Body of pancreas (tissue), 4 donors: ENCODE results near the gene GTF2H1. TPM values are rescaled to one million over a fixed set of nuclear protein-coding genes. Genes with fewer than 3 reads are reported as not detected.

Experiments used
- ATAC-seq: fragments of 150-250 bp; one replicate; pipeline ENCODE4 v1.9.1; 2016
- DNase-seq, 4 donors: peaks; one replicate each; pipeline ENCODE4 v3.0.0-alpha.2; 2019
- H3K27ac ChIP-seq, 4 donors: fragments of 200-600 bp; sonication (generic); 1 replicate in 3 of 4; 2 replicates in 1 of 4; pipeline versions ENCODE4 v1.5.1 to v1.6.1; 2016 to 2019; ENCODE audit warnings: mild to moderate bottlenecking in 1 of 4, mixed read lengths in 1 of 4, moderate library complexity in 1 of 4
- H3K27me3 ChIP-seq, 2 donors: fragments of 200-600 bp; sonication (generic); one replicate each; pipeline ENCODE4 v1.6.0; 2016; ENCODE audit warnings: mild to moderate bottlenecking in 1 of 2
- H3K36me3 ChIP-seq, 2 donors: fragments of 200-600 bp; sonication (generic); replicated peaks in 1 of 2; 2 replicates each; pipeline ENCODE4 v1.5.1; 2016; ENCODE audit warnings: low read depth in 2 of 2; ENCODE audit not compliant: insufficient read depth in 1 of 2
- H3K4me1 ChIP-seq: fragments of 200-600 bp; sonication (generic); one replicate; pipeline ENCODE4 v1.6.0; 2016
- H3K4me3 ChIP-seq, 2 donors: fragments of 200-600 bp; sonication (generic); 1 replicate in 1 of 2; 2 replicates in 1 of 2; pipeline ENCODE4 v1.5.1; 2016 to 2019
- H3K9me3 ChIP-seq, 3 donors: fragments of 200-600 bp; sonication (generic); 1 replicate in 2 of 3; 2 replicates in 1 of 3; pipeline ENCODE4 v1.5.1; 2016
- POLR2A ChIP-seq, 3 donors: fragments of 450-650 bp; IDR thresholded peaks; one replicate each; pipeline ENCODE4 v1.6.1; 2016; ENCODE audit warnings: antibody characterized with exemption in 3 of 3, mild to moderate bottlenecking in 2 of 3
- WGBS, 2 donors: methylation state at CpG; one replicate each; pipeline ENCODE4 v1.1.5; 2017; 5-methylcytosine and 5-hydroxymethylcytosine counted together
- intact Hi-C: fragments of 100-400 bp; cut with DNase I; formaldehyde crosslinking; loops from one replicate; pipeline ENCODE4 v1.15.1; 2023
- total RNA-seq, 2 donors: library from RNA; depleted of rRNA; stranded (reverse); fragments of >200 nt; gene quantifications; one replicate each; pipeline ENCODE4 v1.1.0, GENCODE V29; 2016
- TF ChIP-seq, protein P1 (sequence below), 7 experiments: fragments of 450-650 bp in 4 of 7; fragments of 200-600 bp in 3 of 7; sonication (generic) in 3 of 7; IDR thresholded peaks; one replicate each; pipeline ENCODE4 v1.5.1; 2016 to 2019; ENCODE audit warnings: antibody characterized with exemption in 7 of 7

The GTF2H1 gene
- total RNA-seq, 2 donors from 2014 or later, result 26.5 to 48.5 TPM

DNA sequence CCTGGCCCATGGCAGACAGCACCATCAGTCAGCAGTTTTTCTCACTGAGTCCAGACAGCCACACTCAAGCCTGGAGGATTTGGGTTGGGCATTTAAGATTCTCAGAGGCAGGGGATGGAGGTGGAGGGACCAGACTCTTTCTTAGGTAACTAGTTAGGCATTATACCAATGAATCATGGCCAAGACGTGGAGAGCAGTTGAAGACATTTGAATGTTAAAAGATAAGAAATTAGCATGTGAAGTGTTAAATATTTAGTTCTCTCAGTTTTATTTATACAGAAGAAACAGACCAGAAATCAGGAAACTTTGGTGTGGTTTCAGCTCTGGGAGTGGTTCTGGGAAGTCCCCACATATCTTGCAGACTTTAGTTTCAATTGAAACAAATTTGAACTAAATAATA is 9.9 kb downstream of the GTF2H1 start:
- H3K27ac ChIP-seq, result no peak overlapping the region
- intact Hi-C loops, result no loop called here
- no peaks in the 10 kb centered on the region for H3K27me3 ChIP-seq
- ATAC-seq, result no peak
- TF ChIP-seq POLR2A (IDR thresholded peaks at IDR 0.05), result no peak
- TF ChIP-seq, protein P1, sequence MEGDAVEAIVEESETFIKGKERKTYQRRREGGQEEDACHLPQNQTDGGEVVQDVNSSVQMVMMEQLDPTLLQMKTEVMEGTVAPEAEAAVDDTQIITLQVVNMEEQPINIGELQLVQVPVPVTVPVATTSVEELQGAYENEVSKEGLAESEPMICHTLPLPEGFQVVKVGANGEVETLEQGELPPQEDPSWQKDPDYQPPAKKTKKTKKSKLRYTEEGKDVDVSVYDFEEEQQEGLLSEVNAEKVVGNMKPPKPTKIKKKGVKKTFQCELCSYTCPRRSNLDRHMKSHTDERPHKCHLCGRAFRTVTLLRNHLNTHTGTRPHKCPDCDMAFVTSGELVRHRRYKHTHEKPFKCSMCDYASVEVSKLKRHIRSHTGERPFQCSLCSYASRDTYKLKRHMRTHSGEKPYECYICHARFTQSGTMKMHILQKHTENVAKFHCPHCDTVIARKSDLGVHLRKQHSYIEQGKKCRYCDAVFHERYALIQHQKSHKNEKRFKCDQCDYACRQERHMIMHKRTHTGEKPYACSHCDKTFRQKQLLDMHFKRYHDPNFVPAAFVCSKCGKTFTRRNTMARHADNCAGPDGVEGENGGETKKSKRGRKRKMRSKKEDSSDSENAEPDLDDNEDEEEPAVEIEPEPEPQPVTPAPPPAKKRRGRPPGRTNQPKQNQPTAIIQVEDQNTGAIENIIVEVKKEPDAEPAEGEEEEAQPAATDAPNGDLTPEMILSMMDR (IDR thresholded peaks at IDR 0.05), result no peak
- no peaks in the 10 kb centered on the region for H3K4me1 ChIP-seq
- H3K9me3 ChIP-seq, result no peaks in the 10 kb centered on the region
- H3K4me3 ChIP-seq, result no peak overlapping the region
- DNase-seq, result no peak
- WGBS, 2 donors, result 69 to 82% methylated on average over 1 of the region's 1 CpG
- peaks cover 12 to 24% of the 10 kb centered on the region in 2 donors for H3K36me3 ChIP-seq

DNA sequence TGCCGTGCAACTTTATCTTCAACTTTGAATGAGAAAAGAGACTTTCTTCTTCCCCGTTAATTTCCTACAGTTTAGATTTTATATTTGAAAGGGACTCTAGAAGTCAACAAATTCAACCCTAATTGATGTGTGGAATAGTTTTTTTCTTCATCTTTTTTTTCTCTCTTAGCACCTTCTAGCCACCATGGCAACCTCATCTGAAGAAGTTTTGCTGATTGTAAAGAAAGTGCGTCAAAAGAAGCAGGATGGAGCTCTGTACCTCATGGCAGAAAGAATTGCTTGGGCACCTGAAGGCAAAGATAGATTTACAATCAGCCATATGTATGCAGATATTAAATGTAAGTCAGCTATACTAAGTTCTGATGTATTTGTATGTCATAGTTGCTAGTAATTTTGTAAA is 10.5 kb downstream of the GTF2H1 start:
- WGBS, 2 donors, result 94 to 98% methylated on average over 3 of the region's 3 CpGs
- Histone ChIP-seq H3K27ac (no peak overlapping the region), H3K4me1 (no peaks in the 10 kb centered on the region), H3K4me3 (no peak overlapping the region), H3K9me3 (no peaks in the 10 kb centered on the region), H3K27me3 (no peaks in the 10 kb centered on the region), H3K36me3 (peaks cover 12 to 27% of the 10 kb centered on the region in 2 donors)
- DNase-seq (no peak), ATAC-seq (no peak)
- intact Hi-C loops, result no loop called here
- TF ChIP-seq, protein P1 (IDR thresholded peaks at IDR 0.05), result no peak
- no peak for TF ChIP-seq POLR2A (IDR thresholded peaks at IDR 0.05)

DNA sequence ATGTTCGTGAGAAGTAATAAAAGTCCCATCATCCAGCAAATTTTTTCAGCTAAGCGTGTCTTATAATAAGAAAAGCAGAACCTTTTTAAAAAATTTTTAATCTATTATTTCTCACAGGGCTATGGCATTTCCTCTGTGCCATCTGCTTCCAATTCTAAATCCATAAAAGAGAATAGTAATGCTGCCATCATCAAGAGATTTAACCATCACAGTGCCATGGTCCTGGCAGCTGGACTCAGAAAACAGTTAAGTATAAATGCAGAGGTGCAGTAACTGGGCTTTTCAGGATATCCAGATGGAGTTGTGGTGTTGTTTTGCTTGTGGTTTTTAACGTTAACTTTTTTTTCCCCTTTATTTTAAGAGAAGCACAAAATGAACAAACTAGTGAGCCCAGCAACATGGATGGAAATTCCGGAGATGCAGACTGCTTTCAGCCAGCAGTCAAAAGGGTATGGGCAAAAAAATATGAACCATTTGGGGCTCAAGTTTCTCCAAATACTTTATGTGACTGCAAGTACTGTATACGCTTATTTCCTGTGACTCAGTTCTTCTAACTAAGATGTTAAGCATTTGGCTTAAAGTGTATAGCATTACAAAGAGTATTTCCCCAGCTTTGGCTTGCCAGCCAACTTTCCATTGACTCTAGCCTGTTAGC is 25.2 kb downstream of the GTF2H1 start:
- H3K36me3 ChIP-seq, result peaks cover 0 to 17% of the 10 kb centered on the region in 2 donors
- intact Hi-C loops, result no loop called here

DNA sequence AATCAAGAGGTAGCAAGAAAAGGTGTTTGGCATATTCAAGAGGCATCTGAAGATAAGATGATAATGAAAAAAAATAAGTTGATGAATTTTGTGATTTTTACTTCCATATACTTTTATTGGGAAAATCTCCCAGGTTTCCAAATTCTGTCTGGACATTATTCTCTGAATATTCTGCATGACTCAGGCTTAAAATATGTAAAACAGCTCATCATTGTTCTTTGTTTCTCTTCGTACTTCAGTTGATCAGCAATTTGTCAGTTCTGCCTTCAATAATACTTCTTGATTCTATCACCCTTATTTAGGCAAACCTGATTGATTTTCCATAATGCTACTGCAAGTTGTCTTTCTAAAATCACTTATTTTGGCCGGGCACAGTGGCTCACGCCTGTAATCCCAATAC is 30.2 kb downstream of the GTF2H1 start:
- H3K36me3 ChIP-seq, result peaks cover 0 to 14% of the 10 kb centered on the region in 2 donors
- ATAC-seq (no peak), DNase-seq (no peak)
- H3K4me1 ChIP-seq, result no peaks in the 10 kb centered on the region
- intact Hi-C loops, result no loop called here
- H3K4me3 ChIP-seq, result no peak overlapping the region
- WGBS, 2 donors, result 82 to 83% methylated on average over 3 of the region's 3 CpGs
- no peaks in the 10 kb centered on the region for H3K27me3 ChIP-seq
- no peak for TF ChIP-seq POLR2A (IDR thresholded peaks at IDR 0.05)
- TF ChIP-seq, protein P1 (IDR thresholded peaks at IDR 0.05), result no peak
- no peak overlapping the region for H3K27ac ChIP-seq
- H3K9me3 ChIP-seq, result no peaks in the 10 kb centered on the region

More for the DNA sequence above, 25.2 kb downstream of the GTF2H1 start:
- Histone ChIP-seq H3K27me3 (no peaks in the 10 kb centered on the region), H3K4me1 (no peaks in the 10 kb centered on the region), H3K4me3 (no peak overlapping the region), H3K27ac (no peak overlapping the region), H3K9me3 (no peaks in the 10 kb centered on the region)
- 85 to 87% methylated on average over 5 of the region's 5 CpGs for WGBS, 2 donors
- DNase-seq (no peak), ATAC-seq (no peak)
- TF ChIP-seq, protein P1 (IDR thresholded peaks at IDR 0.05), result no peak
- no peak for TF ChIP-seq POLR2A (IDR thresholded peaks at IDR 0.05)

DNA sequence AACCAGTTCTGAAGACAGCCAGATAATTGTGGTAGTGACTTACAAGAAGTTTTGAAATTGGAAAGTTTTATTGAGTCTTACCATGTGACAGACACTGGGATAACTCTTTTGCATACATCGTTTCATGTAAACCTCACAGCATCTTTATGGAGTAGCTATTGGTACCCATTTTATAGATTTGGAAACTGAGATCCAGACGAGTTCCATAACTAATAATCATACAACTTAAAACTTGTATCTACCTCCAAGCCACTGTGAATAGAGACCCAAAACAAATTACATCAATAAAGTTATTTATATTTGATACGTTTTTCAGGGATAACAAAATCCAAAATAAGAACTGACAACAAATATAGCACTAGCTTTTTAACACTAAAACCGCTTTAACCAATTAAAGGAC is 36.3 kb downstream of the GTF2H1 start:
- Histone ChIP-seq H3K36me3 (peaks cover 0 to 34% of the 10 kb centered on the region in 2 donors), H3K4me3 (no peak overlapping the region), H3K9me3 (no peaks in the 10 kb centered on the region), H3K27me3 (no peaks in the 10 kb centered on the region), H3K4me1 (no peaks in the 10 kb centered on the region), H3K27ac (no peak overlapping the region)
- DNase-seq, result no peak
- no peak for ATAC-seq
- intact Hi-C loops, result no loop called here
- TF ChIP-seq, protein P1 (IDR thresholded peaks at IDR 0.05), result no peak
- TF ChIP-seq POLR2A (IDR thresholded peaks at IDR 0.05), result no peak
- 85 to 87% methylated on average over 4 of the region's 4 CpGs for WGBS, 2 donors
